Measurements from ENCODE around the gene PLA2G2D. TPM values are rescaled to one million over a fixed set of nuclear protein-coding genes. Genes with fewer than 3 reads are reported as not detected.

PLA2G2D gene
- total and polyA plus RNA-seq, 10 of the 15 experiments (the other 5 are each of a cell fraction or from before 2014, with no cell fraction given) = 0.06 to 0.38 (median 0.16) TPM; not detected in 2

GRCh38 chr1:20068722-20069121, 50.6 kb downstream of the PLA2G2D start:
- ChIA-PET CTCF (no interaction called here), POLR2A (no interaction called here), SMC1A (ENCODE audit: uncharacterized antibody, unreplicated experiment) (interaction anchor here (0.7 to 1.7 kb wide), 2 partner anchors 9 to 13 kb away, joined by 4 read pairs; no protein-coding TSS in a partner anchor), RAD21 (ENCODE audit: unreplicated experiment) (no interaction called here)
- BruUV-seq (replicated peaks) = no TSS peak
- 30% methylated on average over 7 of the region's 7 CpGs for WGBS (ENCODE audit: insufficient coverage, insufficient replicate concordance, low lambda C conversion rate, missing lambda C conversion rate)
- H3K9me3 ChIP-seq (replicated peaks; ENCODE audit: control insufficient read depth, insufficient read depth, low read length) = no peaks in the 10 kb centered on the region
- in situ Hi-C loops (cut with MboI) = no loop called here
- DNase-seq (ENCODE audit: low read depth, low spot score) (no peak), FAIRE-seq (no peak), ATAC-seq (no peak)
- H3K79me2 ChIP-seq (ENCODE audit: control insufficient read depth, insufficient read depth, low read length) = no peaks in the 10 kb centered on the region
- TF ChIP-seq CHD4 (IDR thresholded peaks at IDR 0.05) (no peak), SUPT20H (IDR thresholded peaks at IDR 0.05; ENCODE audit: borderline replicate concordance, control insufficient read depth, low read depth, low read length) (no peak), CTCF (IDR thresholded peaks at IDR 0.05 in 2 of 3, conservative IDR thresholded peaks at IDR 0.05 in 1 of 3; ENCODE audit: control insufficient read depth in 2 of 3, extremely low read depth in 1 of 3, insufficient read depth in 1 of 3, low read depth in 3 of 3, low read length in 3 of 3) (no peak), ETV6 (conservative IDR thresholded peaks at IDR 0.05 in 1 of 2, IDR thresholded peaks at IDR 0.05 in 1 of 2; ENCODE audit: borderline replicate concordance in 1 of 2, low read depth in 1 of 2) (no peak), PAX5 (IDR thresholded peaks at IDR 0.05; ENCODE audit: borderline replicate concordance, low read depth, low read length) (no peak), HDGF (IDR thresholded peaks at IDR 0.05) (no peak), SMAD5 (IDR thresholded peaks at IDR 0.05; ENCODE audit: low read depth) (no peak), SP1 (IDR thresholded peaks at IDR 0.05; ENCODE audit: low read depth, low read length) (no peak), RFX5 (IDR thresholded peaks at IDR 0.05; ENCODE audit: low read depth, low read length) (no peak), SREBF2 (IDR thresholded peaks at IDR 0.05; ENCODE audit: low read length) (no peak), POLR2A (IDR thresholded peaks at IDR 0.05; ENCODE audit: low read depth, low read length) (no peak), ZNF24 (IDR thresholded peaks at IDR 0.05) (no peak), NFXL1 (IDR thresholded peaks at IDR 0.05; ENCODE audit: borderline replicate concordance) (no peak), HDAC2 (IDR thresholded peaks at IDR 0.05) (no peak), STAT1 (conservative IDR thresholded peaks at IDR 0.05) (no peak), FOS (IDR thresholded peaks at IDR 0.05; ENCODE audit: borderline replicate concordance, extremely low read depth, insufficient read length) (no peak), NR2C2 (IDR thresholded peaks at IDR 0.05; ENCODE audit: borderline replicate concordance, control insufficient read depth, insufficient read length, low read depth) (no peak), E4F1 (IDR thresholded peaks at IDR 0.05; ENCODE audit: borderline replicate concordance, partially characterized antibody) (no peak)
- no peak overlapping the region for H3K4me3 ChIP-seq
- H4K20me1 ChIP-seq (ENCODE audit: control insufficient read depth, insufficient read depth) = no peaks in the 10 kb centered on the region
- no peaks in the 10 kb centered on the region for H3K4me1 ChIP-seq (ENCODE audit: control insufficient read depth, insufficient read depth, low read length)
- H3K9ac ChIP-seq (ENCODE audit: control insufficient read depth, insufficient read depth, low read length) = no peak overlapping the region
- intact Hi-C loops (cut with micrococcal nuclease; ENCODE audit: unreplicated experiment) = no loop called here
- no peaks in the 10 kb centered on the region for H3K27me3 ChIP-seq (replicated peaks in 1 of 2; ENCODE audit: control insufficient read depth in 2 of 2, insufficient read depth in 2 of 2, low read length in 1 of 2)
- H3K36me3 ChIP-seq (ENCODE audit: control insufficient read depth in 2 of 2, insufficient read depth in 2 of 2, low read length in 1 of 2) = no peaks in the 10 kb centered on the region
- H2AFZ ChIP-seq (ENCODE audit: control insufficient read depth, low read depth, low read length) = no peak overlapping the region
- H3K27ac ChIP-seq (ENCODE audit: control insufficient read depth, insufficient read depth) = no peak overlapping the region
- H3K4me2 ChIP-seq (ENCODE audit: control insufficient read depth, insufficient read depth) = no peak overlapping the region
